Measurements from ENCODE around the gene OXNAD1. TPM values are rescaled to one million over a fixed set of nuclear protein-coding genes. Genes with fewer than 3 reads are reported as not detected.

The OXNAD1 gene, protein sequence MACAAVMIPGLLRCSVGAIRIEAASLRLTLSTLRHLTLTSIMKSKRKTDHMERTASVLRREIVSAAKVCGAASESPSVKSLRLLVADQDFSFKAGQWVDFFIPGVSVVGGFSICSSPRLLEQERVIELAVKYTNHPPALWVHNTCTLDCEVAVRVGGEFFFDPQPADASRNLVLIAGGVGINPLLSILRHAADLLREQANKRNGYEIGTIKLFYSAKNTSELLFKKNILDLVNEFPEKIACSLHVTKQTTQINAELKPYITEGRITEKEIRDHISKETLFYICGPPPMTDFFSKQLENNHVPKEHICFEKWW
- 17.6 and 18.6 TPM in 2 replicates for total RNA-seq

DNA sequence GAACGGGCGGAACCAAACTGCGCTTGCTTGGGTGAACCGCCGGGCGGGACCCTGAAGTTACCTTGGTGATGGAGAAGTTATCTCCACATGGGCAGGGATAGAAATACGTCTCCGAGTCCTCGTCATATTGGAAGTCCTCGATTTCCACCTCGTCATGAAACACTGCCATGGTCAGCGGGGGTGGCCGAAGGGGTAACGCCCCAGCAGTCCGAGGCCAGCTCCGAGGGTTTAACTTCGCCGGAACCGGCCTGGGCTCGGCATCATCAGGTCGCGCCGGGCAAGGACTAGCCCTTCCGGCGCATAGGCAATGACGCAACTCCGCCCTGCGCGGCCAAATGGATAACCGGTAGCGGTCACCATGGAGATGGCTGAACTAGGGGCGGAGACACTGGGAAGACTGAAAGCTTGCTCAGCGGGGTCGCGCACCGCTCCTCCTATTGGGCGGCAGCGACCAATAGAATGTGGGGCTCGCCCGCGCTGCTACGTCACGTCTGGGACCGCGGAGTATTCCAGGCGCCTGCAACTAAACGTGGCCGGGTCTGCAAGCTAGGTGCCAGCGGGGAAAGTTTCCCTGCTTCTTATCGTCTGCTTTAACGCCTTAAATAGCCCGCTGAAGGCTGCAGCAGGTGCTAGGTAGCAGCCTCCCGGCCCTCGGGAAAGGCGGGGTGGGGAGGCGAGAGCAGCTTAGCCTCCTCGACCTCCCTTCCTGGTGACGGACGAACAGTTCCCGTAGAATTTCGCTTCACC is at the start of gene OXNAD1, which contains the start of gene DPH3:
Gene OXNAD1, plus strand, starts transcription at position 505 of the 747 bp plus-strand sequence. CDS start 5,741 bp downstream, outside the sequence.
Gene DPH3, minus strand, starts transcription at position 236 of the 747 bp plus-strand sequence. Its CDS starts 67 bp downstream, at position 169.
- Histone ChIP-seq H3K4me3 (ENCODE audit: low read depth, low read length) (peak within 1 kb of the TSS; percentile 93), H3K36me3 (ENCODE audit: control insufficient read depth, insufficient read depth, low read length) (no peaks in the 10 kb centered on the region), H3K27me3 (ENCODE audit: control insufficient read depth, insufficient read depth, low read length) (no peaks in the 10 kb centered on the region)
- TF ChIP-seq, protein P1, sequence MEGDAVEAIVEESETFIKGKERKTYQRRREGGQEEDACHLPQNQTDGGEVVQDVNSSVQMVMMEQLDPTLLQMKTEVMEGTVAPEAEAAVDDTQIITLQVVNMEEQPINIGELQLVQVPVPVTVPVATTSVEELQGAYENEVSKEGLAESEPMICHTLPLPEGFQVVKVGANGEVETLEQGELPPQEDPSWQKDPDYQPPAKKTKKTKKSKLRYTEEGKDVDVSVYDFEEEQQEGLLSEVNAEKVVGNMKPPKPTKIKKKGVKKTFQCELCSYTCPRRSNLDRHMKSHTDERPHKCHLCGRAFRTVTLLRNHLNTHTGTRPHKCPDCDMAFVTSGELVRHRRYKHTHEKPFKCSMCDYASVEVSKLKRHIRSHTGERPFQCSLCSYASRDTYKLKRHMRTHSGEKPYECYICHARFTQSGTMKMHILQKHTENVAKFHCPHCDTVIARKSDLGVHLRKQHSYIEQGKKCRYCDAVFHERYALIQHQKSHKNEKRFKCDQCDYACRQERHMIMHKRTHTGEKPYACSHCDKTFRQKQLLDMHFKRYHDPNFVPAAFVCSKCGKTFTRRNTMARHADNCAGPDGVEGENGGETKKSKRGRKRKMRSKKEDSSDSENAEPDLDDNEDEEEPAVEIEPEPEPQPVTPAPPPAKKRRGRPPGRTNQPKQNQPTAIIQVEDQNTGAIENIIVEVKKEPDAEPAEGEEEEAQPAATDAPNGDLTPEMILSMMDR (IDR thresholded peaks at IDR 0.05; ENCODE audit: insufficient read depth, low read length, severe bottlenecking): no peak
- DNase-seq (ENCODE audit: low read depth): peak; percentile 98
- FAIRE-seq: no peak

DNA sequence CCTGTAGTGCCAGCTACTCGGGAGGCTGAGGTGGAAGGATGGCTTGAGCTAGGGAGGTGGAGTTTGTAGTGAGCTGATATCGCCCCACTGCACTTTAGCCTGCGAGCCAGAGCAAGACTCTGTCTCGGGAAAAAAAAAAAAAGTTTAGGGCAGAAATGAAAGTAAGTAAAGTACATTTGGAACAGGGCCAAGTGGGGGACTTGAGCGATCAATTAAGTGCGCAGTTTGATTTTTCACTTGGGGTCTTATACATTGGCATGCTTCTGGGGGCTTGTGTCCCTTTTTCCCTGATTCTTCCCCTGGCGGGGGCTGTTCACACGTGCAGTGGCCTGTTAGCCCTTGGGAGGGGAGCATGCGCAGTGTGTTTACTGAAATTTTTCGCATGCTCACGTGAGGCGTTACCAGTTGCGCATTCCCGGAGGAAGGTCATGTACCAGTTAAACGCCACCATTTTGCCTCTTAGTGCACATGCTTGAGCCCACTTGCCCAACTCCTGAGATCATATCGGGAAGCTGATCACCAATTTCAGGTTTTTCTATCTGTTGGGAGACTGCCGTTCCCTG is 48.6 kb upstream of the OXNAD1 start:
- Histone ChIP-seq H3K4me3 (ENCODE audit: low read depth, low read length) (no peak overlapping the region), H3K27me3 (ENCODE audit: control insufficient read depth, insufficient read depth, low read length) (peaks cover 5% of the 10 kb centered on the region), H3K36me3 (ENCODE audit: control insufficient read depth, insufficient read depth, low read length) (no peaks in the 10 kb centered on the region)
- no peak for FAIRE-seq
- no peak for DNase-seq (ENCODE audit: low read depth)
- TF ChIP-seq, protein P1 (IDR thresholded peaks at IDR 0.05; ENCODE audit: insufficient read depth, low read length, severe bottlenecking): no peak

DNA sequence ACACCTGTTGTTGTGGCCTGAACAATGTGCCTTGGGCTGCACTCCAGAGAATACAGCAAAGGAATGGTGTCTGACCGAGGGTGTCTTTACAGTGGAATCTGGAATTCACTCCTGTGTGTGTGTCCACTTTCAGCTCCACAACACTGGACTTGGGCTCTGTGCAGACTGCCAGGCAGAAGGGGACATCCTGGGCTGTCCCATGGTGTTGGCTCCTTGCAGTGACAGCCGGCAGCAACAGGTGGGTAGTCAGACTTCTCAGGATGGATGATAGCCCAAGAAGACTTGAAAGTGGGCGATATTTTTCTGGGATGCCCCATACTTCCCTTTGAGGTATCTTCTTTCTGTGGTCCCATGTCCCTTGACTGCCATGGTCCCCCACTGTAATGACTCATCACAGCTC is 45.2 kb upstream of the OXNAD1 start:
- FAIRE-seq: no peak
- TF ChIP-seq, protein P1 (IDR thresholded peaks at IDR 0.05; ENCODE audit: insufficient read depth, low read length, severe bottlenecking): no peak

DNA sequence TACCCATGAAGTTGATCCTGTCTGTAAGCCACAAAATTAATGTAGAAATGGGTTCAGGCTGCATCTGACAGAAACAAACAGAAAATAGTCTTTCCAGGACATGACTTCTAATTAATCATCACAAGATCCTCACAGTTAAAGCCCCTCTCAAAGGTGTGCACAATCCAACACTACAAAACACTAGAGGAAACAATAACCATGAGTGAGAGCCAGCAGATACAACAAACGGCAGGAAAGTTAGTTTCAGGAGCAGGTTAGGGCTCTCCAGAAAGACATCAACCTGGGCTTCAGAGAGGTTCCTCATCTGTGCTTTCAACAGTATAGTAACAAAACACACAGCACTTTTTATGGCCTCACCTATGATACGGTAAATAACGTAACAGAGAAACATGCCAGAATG is 43.0 kb upstream of the OXNAD1 start:
- Histone ChIP-seq H3K4me3 (ENCODE audit: low read depth, low read length) (no peak overlapping the region), H3K36me3 (ENCODE audit: control insufficient read depth, insufficient read depth, low read length) (no peaks in the 10 kb centered on the region), H3K27me3 (ENCODE audit: control insufficient read depth, insufficient read depth, low read length) (peaks cover 3% of the 10 kb centered on the region)
- TF ChIP-seq, protein P1 (IDR thresholded peaks at IDR 0.05; ENCODE audit: insufficient read depth, low read length, severe bottlenecking): no peak
- FAIRE-seq (no peak), DNase-seq (ENCODE audit: low read depth) (no peak)

More for the DNA sequence above, 45.2 kb upstream of the OXNAD1 start:
- H3K36me3 ChIP-seq (ENCODE audit: control insufficient read depth, insufficient read depth, low read length): no peaks in the 10 kb centered on the region
- H3K4me3 ChIP-seq (ENCODE audit: low read depth, low read length): no peak overlapping the region
- DNase-seq (ENCODE audit: low read depth): no peak
- H3K27me3 ChIP-seq (ENCODE audit: control insufficient read depth, insufficient read depth, low read length): peaks cover 3% of the 10 kb centered on the region

DNA sequence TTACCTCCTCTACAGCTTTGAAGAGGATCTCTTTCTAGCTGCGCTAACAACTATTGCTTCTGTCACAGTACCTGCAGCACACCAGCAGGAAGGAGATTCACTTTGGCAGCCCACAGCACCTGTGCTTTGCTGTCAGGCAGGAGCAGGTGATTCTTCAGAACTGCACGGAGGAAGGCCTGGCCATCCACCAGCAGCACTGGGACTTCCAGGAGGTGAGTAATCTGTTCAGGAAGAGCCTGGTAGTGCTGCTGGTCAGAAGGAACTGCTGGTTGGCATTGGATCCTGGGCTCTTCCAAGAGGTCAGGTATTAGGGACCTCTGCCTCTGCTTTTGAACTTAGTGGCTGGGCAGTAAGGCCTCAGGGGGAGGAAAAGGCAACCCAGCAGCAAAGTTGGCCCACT is 42.5 kb upstream of the OXNAD1 start:
- no peak for DNase-seq (ENCODE audit: low read depth)
- FAIRE-seq: no peak
- TF ChIP-seq, protein P1 (IDR thresholded peaks at IDR 0.05; ENCODE audit: insufficient read depth, low read length, severe bottlenecking): no peak
- peaks cover 3% of the 10 kb centered on the region for H3K27me3 ChIP-seq (ENCODE audit: control insufficient read depth, insufficient read depth, low read length)
- no peak overlapping the region for H3K4me3 ChIP-seq (ENCODE audit: low read depth, low read length)
- no peaks in the 10 kb centered on the region for H3K36me3 ChIP-seq (ENCODE audit: control insufficient read depth, insufficient read depth, low read length)
